ENCODE data around the gene UTP20.

DNA sequence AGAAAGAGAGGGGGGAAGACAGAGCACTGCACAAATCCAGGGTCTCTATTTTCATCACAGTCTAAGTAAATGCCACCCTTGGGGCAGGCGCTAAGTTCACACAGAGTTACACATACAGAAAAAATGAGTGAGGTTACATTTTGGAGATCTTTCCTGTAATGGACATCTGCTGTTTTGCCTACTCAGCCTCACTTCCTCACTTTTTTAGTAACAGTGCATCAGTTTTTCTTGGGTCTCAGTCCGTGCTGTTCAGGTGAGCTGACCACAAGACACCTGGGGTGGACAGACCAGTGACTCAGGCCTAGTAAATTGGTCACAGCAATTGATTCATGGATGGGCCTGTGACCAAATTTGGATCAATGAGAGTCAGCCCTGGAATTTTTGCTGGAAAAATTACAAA is 36.3 kb upstream of the UTP20 start:
- TF ChIP-seq, protein P1, sequence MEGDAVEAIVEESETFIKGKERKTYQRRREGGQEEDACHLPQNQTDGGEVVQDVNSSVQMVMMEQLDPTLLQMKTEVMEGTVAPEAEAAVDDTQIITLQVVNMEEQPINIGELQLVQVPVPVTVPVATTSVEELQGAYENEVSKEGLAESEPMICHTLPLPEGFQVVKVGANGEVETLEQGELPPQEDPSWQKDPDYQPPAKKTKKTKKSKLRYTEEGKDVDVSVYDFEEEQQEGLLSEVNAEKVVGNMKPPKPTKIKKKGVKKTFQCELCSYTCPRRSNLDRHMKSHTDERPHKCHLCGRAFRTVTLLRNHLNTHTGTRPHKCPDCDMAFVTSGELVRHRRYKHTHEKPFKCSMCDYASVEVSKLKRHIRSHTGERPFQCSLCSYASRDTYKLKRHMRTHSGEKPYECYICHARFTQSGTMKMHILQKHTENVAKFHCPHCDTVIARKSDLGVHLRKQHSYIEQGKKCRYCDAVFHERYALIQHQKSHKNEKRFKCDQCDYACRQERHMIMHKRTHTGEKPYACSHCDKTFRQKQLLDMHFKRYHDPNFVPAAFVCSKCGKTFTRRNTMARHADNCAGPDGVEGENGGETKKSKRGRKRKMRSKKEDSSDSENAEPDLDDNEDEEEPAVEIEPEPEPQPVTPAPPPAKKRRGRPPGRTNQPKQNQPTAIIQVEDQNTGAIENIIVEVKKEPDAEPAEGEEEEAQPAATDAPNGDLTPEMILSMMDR (IDR thresholded peaks at IDR 0.05): no peak
- no peak for TF ChIP-seq POLR2A (IDR thresholded peaks at IDR 0.05)
